VCaP (cell line): Measurements from ENCODE around the gene MAP3K9.

Experiments
- H3K27ac ChIP-seq: fragments of 450-650 bp; 2 replicates; pipeline ENCODE4 v1.5.1; 2017
- TF ChIP-seq, protein P1 (sequence below): fragments of 450-650 bp; conservative IDR thresholded peaks from 2 replicates; pipeline ENCODE4 v1.5.1; 2017; ENCODE audit warnings: mild to moderate bottlenecking, moderate library complexity

Gene MAP3K9

DNA sequence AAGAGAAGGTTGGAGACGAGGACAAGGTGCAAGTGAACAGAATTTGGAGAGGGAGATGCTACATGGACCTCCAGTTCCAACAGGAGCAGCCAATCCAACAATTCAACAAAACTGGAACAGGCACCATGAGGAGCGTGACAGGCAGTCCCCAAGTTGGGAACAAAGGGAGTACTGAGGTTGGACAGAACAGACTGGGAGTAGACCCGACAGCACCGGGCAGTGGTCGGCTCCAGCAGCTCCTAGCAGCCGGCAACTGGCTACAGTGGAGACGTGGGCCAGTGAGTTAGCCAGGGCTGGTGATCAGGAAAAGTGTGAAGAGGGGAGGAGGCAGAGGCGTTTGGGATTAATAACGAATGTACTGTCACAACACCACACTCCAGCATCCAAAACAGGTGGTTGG, 16.4 kb downstream of the MAP3K9 start:
- TF ChIP-seq, protein P1, sequence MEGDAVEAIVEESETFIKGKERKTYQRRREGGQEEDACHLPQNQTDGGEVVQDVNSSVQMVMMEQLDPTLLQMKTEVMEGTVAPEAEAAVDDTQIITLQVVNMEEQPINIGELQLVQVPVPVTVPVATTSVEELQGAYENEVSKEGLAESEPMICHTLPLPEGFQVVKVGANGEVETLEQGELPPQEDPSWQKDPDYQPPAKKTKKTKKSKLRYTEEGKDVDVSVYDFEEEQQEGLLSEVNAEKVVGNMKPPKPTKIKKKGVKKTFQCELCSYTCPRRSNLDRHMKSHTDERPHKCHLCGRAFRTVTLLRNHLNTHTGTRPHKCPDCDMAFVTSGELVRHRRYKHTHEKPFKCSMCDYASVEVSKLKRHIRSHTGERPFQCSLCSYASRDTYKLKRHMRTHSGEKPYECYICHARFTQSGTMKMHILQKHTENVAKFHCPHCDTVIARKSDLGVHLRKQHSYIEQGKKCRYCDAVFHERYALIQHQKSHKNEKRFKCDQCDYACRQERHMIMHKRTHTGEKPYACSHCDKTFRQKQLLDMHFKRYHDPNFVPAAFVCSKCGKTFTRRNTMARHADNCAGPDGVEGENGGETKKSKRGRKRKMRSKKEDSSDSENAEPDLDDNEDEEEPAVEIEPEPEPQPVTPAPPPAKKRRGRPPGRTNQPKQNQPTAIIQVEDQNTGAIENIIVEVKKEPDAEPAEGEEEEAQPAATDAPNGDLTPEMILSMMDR: no peak
- H3K27ac ChIP-seq: no peak overlapping the region

DNA sequence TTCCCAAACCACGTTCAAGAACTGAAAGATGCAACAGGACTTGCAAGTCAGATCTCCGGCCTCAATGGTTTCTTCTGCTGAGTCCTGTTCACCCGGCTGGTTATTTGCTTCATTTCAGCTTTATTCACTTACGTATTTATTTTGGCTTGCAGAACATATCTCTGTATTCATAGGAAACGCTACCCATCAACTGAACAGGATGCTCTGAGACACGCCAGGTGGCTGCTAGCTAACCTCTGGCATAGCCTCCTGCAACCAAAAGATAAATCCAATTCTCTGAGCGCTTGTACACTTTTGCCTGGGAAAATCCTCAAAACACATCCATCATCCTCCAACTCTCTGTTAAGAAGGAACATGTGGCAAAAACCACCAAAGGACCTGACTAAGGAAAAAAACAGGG, 17.3 kb downstream of the MAP3K9 start:
- TF ChIP-seq, protein P1: no peak
- no peak overlapping the region for H3K27ac ChIP-seq

DNA sequence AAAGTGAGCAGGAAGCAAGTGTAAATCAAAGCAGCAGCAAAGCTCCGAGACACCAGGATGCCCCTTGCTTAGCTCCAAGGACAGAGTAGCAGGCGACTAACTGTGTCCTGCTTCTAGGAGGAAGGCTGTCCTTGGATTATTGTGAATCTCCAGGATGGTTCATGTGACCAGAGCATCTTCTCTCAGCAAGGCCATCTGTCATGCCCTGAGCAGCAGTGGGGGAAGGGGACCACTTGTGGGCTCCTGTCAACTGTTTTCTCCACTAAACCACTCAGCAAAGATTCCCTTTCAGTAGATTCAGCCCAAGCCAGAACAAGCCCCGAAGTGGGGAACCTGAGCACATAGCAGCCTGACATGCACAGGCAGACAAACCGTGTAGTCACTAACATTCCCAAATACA, 19.4 kb downstream of the MAP3K9 start:
- no peak overlapping the region for H3K27ac ChIP-seq

DNA sequence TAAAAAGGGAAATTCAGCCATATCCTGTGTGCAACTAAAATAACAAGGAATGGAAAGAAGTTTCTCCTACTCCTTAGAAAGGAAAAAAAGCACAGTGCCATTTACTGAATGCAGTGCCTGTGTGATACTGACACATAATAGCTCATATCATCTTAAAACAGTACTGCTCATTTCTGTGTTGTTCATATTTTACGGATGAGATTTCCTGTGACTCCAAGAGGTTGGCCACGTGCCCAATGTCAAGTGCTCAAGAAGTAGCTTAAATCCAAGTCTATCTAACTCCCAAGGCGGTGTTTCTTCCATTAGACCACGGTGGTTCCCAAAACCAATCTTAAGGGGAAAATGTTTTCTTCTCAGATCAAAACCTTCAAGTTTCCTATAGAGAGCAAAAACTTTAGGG, 20.0 kb downstream of the MAP3K9 start:
- TF ChIP-seq, protein P1: no peak
- no peak overlapping the region for H3K27ac ChIP-seq

More for the DNA sequence above, 19.4 kb downstream of the MAP3K9 start:
- TF ChIP-seq, protein P1: no peak

DNA sequence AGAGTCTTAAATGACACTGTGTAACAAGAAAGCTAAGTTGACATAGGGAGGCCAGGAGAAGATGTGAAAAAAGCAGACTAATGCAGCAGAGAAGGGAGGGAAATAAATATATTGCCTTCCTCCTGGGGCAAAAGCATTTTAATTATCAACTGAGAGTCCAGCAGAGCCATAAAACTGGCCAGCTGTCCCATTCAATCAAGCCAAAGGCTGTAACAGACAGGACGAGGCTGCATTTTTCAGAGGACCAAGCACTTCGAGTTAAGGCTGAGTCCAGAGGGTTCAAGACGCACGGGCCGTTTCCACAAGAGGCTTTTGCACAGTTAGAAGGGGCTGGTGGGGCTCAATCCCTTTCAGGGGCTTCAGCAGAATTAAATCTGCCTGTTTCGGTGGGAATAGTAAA, 20.4 kb downstream of the MAP3K9 start:
- no peak overlapping the region for H3K27ac ChIP-seq
- TF ChIP-seq, protein P1: no peak

DNA sequence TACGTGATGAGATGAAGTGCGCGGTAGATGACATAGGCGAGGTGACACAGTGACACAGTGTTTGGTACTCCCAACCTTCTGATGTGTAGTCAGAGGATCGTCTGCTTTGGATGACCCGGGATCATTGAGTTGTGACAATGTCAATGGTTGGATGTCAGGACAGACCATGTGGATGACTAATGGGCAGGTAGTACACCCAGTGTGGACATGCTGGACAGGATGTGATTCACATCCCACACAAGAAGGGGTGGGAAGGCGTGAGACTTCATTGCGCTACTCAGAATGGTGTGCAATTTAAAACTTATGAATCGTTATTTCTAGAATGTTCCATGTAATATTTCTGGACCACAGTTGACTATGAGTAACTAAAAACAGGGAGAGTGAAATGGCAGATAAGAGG, 23.8 kb downstream of the MAP3K9 start:
- H3K27ac ChIP-seq: no peak overlapping the region
- TF ChIP-seq, protein P1: no peak

DNA sequence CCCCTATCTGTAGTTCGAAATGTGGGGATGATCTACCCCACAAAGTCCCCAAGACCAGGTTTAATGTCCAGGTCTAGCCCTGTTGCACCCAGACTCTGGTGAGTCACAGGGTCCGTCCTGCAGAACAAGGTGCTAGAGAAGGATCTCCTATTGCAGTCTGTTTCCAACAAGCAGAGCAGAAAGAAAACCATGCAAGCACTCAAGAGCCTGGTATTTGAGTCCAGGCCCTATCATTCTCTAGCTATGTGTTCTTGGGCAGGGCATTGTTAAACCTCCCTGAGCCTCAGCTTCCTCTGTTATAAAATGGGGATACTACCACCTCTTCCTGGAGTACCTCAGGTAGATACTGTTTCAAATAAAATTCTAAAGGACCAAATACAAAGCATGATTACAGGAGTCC, 24.4 kb downstream of the MAP3K9 start:
- TF ChIP-seq, protein P1: no peak

DNA sequence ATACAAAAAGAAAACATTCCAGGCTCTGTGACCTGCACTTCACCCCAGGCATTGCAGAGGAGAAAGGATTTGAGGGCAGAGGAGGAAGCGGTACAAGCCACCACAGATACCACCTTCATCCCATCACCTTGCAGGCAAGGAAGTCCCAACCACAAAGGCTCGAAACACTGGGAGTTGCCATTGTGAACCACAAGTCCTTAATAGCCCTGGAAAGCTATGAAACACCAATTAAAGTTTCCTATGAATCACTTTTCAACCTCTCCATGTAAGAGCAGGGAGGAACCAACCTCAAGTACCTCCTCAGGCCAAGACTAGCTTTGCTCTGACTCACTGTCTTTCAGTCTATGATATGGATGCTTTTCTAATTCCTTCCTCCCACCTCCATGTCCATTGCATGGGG, 27.0 kb downstream of the MAP3K9 start:
- H3K27ac ChIP-seq: no peak overlapping the region
- TF ChIP-seq, protein P1: no peak

More for the DNA sequence above, 24.4 kb downstream of the MAP3K9 start:
- H3K27ac ChIP-seq: no peak overlapping the region
